ENCODE results near the gene RXFP4.
"Not testable (repeated sequence)": the region's sequence is repeated elsewhere in the genome, so short reads cannot be mapped to it uniquely, and the experiment has no call there.

Gene RXFP4

GRCh38 chr1:155978973-155979429, 37.6 kb downstream of the RXFP4 start:
- no peak for DNase-seq

- DNase-seq: peak; percentile 63
Measured at GRCh38 chr1:155979597-155980343, 38.3 kb downstream of the RXFP4 start.

GRCh38 chr1:155981266-155982088, 40.0 kb downstream of the RXFP4 start:
- DNase-seq: no peak

GRCh38 chr1:155982106-155982505, 40.7 kb downstream of the RXFP4 start:
- no peak for DNase-seq

GRCh38 chr1:155983191-155984024, 42.0 kb downstream of the RXFP4 start:
- DNase-seq: peak; percentile 87

- DNase-seq: no peak
Measured at GRCh38 chr1:155984341-155984740, 42.9 kb downstream of the RXFP4 start.

- DNase-seq: not testable (repeated sequence)
Measured at GRCh38 chr1:155984903-155985645, 43.6 kb downstream of the RXFP4 start.

- peak; percentile 85 for DNase-seq
Measured at GRCh38 chr1:155989242-155990004, 48.0 kb downstream of the RXFP4 start.

GRCh38 chr1:155990005-155990739, 48.7 kb downstream of the RXFP4 start:
- no peak for DNase-seq
